ENCODE data around the gene JAKMIP1. TPM values are rescaled to one million over a fixed set of nuclear protein-coding genes. Genes with fewer than 3 reads are reported as not detected.

JAKMIP1 gene
- total and polyA plus RNA-seq, 3 experiments from 2014 or later = 12.7 to 26.1 (median 14.2) TPM

DNA sequence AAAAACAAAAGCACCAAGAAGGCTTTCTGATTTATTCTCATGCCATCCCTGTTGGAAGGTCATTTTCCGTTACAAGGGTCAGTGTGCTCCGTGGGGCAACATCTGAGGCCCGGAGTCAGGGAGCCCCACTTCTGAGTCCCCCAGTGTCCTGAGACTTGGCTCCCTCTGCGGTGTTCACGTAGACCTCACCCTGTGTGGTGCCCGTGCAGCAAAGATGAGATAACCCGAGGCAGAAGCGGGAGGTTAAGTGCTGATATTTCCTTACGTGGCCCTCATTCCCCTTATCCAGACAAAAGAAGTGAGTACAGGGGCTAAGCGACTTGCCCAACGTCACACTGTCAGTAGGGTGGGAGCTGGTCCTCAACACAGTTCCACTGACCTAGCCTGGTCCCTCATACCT lies 3.5 kb downstream of the JAKMIP1 start:
- ChIA-PET POLR2A (no interaction called here), CTCF (interaction anchor here (2.1 kb wide), 1 partner anchor 62 kb away, joined by 6 read pairs; no protein-coding TSS in a partner anchor)
- Mint-ChIP-seq H3K27me3 (peaks cover 6 to 11% of the 10 kb centered on the region in 2 donors), H3K27ac (peak overlapping the region in 5 of 8 donors; percentile 63 to 94 (median 89)), H3K4me1 (peaks cover 41 to 52% (median 44%) of the 10 kb centered on the region in 3 donors), H3K9me3 (peaks cover 0 to 6% (median 2%) of the 10 kb centered on the region in 5 donors), H3K4me3 (peak overlapping the region in 2 of 7 donors; percentile 51 to 89), H3K36me3 (peaks cover 8 to 12% (median 10%) of the 10 kb centered on the region in 3 donors)
- Histone ChIP-seq H3K36me3 (ENCODE audit: insufficient read depth, low read length) (no peaks in the 10 kb centered on the region), H3K27me3 (ENCODE audit: insufficient read depth, low read length, poor library complexity, severe bottlenecking) (no peaks in the 10 kb centered on the region), H3K9me3 (ENCODE audit: low read length) (no peaks in the 10 kb centered on the region), H3K4me1 (ENCODE audit: insufficient read depth, low read length) (peaks cover 28% of the 10 kb centered on the region), H3K27ac (ENCODE audit: low read depth, low read length) (no peak overlapping the region), H3K4me3 (ENCODE audit: low read length) (no peak overlapping the region)
- no peak for DNase-seq

DNA sequence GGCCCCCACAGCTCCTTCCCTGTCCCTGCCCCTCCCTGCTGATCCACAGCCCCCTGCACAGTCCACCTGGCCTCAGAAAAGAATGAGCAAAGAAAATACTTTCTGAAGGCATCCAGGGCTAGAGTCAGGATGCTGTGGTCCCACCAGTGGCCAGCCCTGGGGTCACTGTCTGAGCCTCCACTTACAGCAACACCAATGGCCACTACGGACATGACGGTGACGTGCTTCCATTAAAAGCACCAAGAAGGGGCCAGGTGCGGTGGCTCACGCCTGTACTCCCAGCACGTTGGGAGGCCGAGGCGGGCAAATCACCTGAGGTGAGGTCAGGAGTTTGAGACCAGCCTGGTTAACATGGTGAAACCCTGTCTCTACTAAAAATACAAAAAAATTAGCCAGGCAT lies 4.0 kb downstream of the JAKMIP1 start:
- H3K9me3 Mint-ChIP-seq = peaks cover 0 to 3% (median 0%) of the 10 kb centered on the region in 5 donors
- Histone ChIP-seq H3K36me3 (ENCODE audit: insufficient read depth, low read length) (no peaks in the 10 kb centered on the region), H3K4me3 (ENCODE audit: low read length) (no peak overlapping the region), H3K27ac (ENCODE audit: low read depth, low read length) (no peak overlapping the region), H3K4me1 (ENCODE audit: insufficient read depth, low read length) (peaks cover 28% of the 10 kb centered on the region), H3K27me3 (ENCODE audit: insufficient read depth, low read length, poor library complexity, severe bottlenecking) (no peaks in the 10 kb centered on the region), H3K9me3 (ENCODE audit: low read length) (no peaks in the 10 kb centered on the region)
- peak overlapping the region in 4 of 8 donors; percentile 22 to 84 (median 48) for H3K27ac Mint-ChIP-seq
- no peak for DNase-seq
- ChIA-PET POLR2A (no interaction called here), CTCF (no interaction called here)
- peaks cover 6 to 11% of the 10 kb centered on the region in 2 donors for H3K27me3 Mint-ChIP-seq
- peaks cover 36 to 47% (median 38%) of the 10 kb centered on the region in 3 donors for H3K4me1 Mint-ChIP-seq
- peaks cover 8 to 12% (median 10%) of the 10 kb centered on the region in 3 donors for H3K36me3 Mint-ChIP-seq
- H3K4me3 Mint-ChIP-seq = no peak overlapping the region

DNA sequence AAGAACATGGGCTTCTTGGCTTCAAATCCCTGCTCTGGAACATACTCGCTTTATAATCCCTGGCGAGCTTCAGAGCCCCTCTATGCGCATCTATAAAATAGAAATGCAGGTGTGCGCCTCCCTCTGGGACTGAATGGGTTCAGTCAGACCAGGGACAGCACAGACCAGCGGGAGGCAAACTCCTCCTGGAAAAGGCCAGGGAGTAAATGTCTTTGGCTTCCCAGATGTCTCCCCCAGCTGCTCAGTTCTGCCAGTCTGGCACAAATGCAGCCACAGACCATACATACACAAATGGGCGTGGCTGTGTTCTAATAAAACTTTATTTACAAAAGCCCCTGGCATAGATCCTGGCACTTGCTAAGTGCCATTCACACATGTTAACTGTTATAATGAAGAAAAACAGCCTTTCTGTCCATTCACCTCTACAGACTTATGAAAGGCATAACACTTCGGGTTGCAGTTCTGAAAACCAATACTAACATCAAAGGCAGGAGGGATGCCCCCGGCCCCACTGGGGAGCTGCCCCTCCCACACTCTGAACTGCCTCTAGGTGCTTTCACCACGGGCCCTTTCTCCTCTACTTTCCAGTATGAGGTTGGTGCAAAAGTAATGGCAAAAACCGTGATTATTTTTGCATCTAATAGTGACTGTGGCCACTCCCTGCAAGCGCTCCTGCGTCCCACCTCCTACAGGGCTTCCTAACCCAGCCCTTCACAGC lies 4.6 kb downstream of the JAKMIP1 start:
- H3K9me3 Mint-ChIP-seq = no peaks in the 10 kb centered on the region
- peak overlapping the region in 4 of 8 donors; percentile 41 to 84 (median 60) for H3K27ac Mint-ChIP-seq
- H3K4me1 ChIP-seq (ENCODE audit: insufficient read depth, low read length) = peaks cover 23% of the 10 kb centered on the region
- H3K4me1 Mint-ChIP-seq = peaks cover 32 to 42% (median 35%) of the 10 kb centered on the region in 3 donors
- POLR2A ChIA-PET = no interaction called here
- no peaks in the 10 kb centered on the region for H3K27me3 ChIP-seq (ENCODE audit: insufficient read depth, low read length, poor library complexity, severe bottlenecking)
- peaks cover 8 to 12% (median 10%) of the 10 kb centered on the region in 3 donors for H3K36me3 Mint-ChIP-seq
- H3K9me3 ChIP-seq (ENCODE audit: low read length) = no peaks in the 10 kb centered on the region
- no peak for DNase-seq
- H3K36me3 ChIP-seq (ENCODE audit: insufficient read depth, low read length) = no peaks in the 10 kb centered on the region
- CTCF ChIA-PET = no interaction called here
- no peak overlapping the region for H3K4me3 Mint-ChIP-seq
- H3K27ac ChIP-seq (ENCODE audit: low read depth, low read length) = no peak overlapping the region
- peaks cover 6 to 11% of the 10 kb centered on the region in 2 donors for H3K27me3 Mint-ChIP-seq
- H3K4me3 ChIP-seq (ENCODE audit: low read length) = no peak overlapping the region

DNA sequence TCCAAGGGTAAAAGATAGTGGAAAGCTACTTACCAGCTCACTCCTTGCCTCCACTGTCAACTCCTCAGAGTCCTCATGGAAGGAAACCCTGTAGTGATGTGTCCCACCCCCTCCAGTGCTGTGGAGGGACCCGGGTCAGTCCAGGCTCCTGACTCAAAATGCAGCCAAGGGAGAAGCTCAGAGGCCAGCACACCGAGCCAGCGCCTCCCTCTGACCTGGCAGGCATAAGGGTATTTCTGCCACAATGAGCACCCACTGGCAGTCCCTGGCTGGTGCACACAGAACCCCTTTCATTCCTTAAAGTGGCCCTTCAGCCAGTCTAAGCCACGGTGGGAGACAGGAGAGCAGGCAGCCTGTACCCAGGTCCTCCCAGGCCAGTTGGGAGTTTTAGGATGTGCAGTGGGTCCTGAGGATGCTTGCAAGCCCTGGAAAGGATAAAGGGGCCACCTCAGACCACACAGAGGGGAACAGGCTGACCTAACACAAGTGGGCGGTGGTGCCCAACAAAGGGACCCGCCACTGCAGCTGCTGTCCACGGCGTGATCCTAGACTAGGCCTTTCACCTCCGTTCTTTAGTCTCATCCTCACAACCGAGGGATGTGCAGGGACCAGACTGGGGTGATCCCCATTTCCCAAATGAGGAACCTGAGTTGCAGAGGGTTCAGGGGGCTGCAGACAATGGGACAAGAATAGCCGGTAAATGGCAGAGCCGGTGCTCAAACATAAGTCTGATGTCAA lies 5.7 kb downstream of the JAKMIP1 start:
- no peak for DNase-seq
- peaks cover 33 to 54% (median 36%) of the 10 kb centered on the region in 3 donors for H3K4me1 Mint-ChIP-seq
- ChIA-PET POLR2A (no interaction called here), CTCF (no interaction called here)
- peaks cover 6 to 11% of the 10 kb centered on the region in 2 donors for H3K27me3 Mint-ChIP-seq
- no peak overlapping the region for H3K4me3 Mint-ChIP-seq
- no peaks in the 10 kb centered on the region for H3K9me3 Mint-ChIP-seq
- Histone ChIP-seq H3K27ac (ENCODE audit: low read depth, low read length) (no peak overlapping the region), H3K36me3 (ENCODE audit: insufficient read depth, low read length) (no peaks in the 10 kb centered on the region), H3K4me3 (ENCODE audit: low read length) (no peak overlapping the region), H3K27me3 (ENCODE audit: insufficient read depth, low read length, poor library complexity, severe bottlenecking) (no peaks in the 10 kb centered on the region), H3K4me1 (ENCODE audit: insufficient read depth, low read length) (peaks cover 23% of the 10 kb centered on the region), H3K9me3 (ENCODE audit: low read length) (no peaks in the 10 kb centered on the region)
- H3K36me3 Mint-ChIP-seq = peaks cover 8 to 12% (median 10%) of the 10 kb centered on the region in 3 donors
- H3K27ac Mint-ChIP-seq = peak overlapping the region in 1 of 8 donors; percentile 83

DNA sequence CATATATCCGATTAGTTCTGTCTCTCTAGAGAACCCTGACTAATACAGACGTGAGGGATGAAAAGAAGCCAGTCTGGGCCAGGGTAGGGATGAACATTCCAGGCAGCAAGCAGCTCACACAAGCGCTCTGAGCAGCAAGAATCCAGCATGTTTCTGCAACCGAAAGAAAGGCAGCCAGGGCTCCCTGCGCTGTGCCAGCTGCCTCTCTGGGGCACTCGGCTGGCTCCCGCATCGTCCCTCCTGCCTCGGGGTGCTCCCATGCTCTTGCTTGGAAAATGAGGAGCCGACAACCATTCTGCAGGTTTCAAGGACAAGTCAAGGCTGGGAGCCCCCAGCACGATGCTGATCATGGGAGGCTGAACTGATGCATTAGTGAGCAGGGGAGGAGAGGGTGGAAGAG lies 7.0 kb downstream of the JAKMIP1 start:
- Mint-ChIP-seq H3K27me3 (peaks cover 3 to 11% of the 10 kb centered on the region in 2 donors), H3K4me1 (peaks cover 28 to 48% (median 31%) of the 10 kb centered on the region in 3 donors), H3K4me3 (no peak overlapping the region), H3K27ac (peak overlapping the region in 1 of 8 donors; percentile 32), H3K36me3 (peaks cover 9 to 12% (median 10%) of the 10 kb centered on the region in 3 donors), H3K9me3 (no peaks in the 10 kb centered on the region)
- no peaks in the 10 kb centered on the region for H3K36me3 ChIP-seq (ENCODE audit: insufficient read depth, low read length)
- CTCF ChIA-PET = no interaction called here
- no peaks in the 10 kb centered on the region for H3K27me3 ChIP-seq (ENCODE audit: insufficient read depth, low read length, poor library complexity, severe bottlenecking)
- H3K4me1 ChIP-seq (ENCODE audit: insufficient read depth, low read length) = peaks cover 15% of the 10 kb centered on the region
- no peaks in the 10 kb centered on the region for H3K9me3 ChIP-seq (ENCODE audit: low read length)
- H3K4me3 ChIP-seq (ENCODE audit: low read length) = no peak overlapping the region
- DNase-seq = no peak
- H3K27ac ChIP-seq (ENCODE audit: low read depth, low read length) = no peak overlapping the region
- POLR2A ChIA-PET = no interaction called here

DNA sequence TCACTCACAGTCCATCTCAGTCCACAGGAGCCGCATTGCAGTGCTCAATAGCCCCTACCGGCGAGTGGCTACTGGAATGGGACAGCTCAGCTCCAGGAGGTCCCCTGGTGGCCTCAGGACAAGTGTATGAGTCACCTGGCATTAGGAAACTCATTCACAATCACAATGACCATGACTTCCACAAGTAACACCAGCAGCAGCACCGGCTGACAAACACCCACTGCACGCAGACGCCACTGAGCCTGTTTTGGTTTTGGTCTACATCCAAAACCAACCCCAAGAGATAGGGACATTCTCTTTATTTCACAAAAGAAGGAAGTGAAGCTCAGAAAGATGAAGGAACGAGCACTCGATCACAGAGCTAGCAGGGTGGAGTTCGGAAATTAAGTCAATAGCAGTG lies 8.1 kb downstream of the JAKMIP1 start:
- H3K4me3 ChIP-seq (ENCODE audit: low read length) = no peak overlapping the region
- Mint-ChIP-seq H3K4me3 (peak overlapping the region in 1 of 7 donors; percentile 40), H3K36me3 (peaks cover 9 to 22% (median 12%) of the 10 kb centered on the region in 3 donors), H3K27me3 (peaks cover 1% of the 10 kb centered on the region in 2 donors), H3K27ac (peak overlapping the region in 2 of 8 donors; percentile 15 to 66), H3K4me1 (peaks cover 17 to 36% (median 21%) of the 10 kb centered on the region in 3 donors), H3K9me3 (peaks cover 0 to 7% (median 2%) of the 10 kb centered on the region in 5 donors)
- no peak for DNase-seq
- no peak overlapping the region for H3K27ac ChIP-seq (ENCODE audit: low read depth, low read length)
- ChIA-PET CTCF (no interaction called here), POLR2A (no interaction called here)
- H3K9me3 ChIP-seq (ENCODE audit: low read length) = no peaks in the 10 kb centered on the region
- no peaks in the 10 kb centered on the region for H3K36me3 ChIP-seq (ENCODE audit: insufficient read depth, low read length)
- H3K27me3 ChIP-seq (ENCODE audit: insufficient read depth, low read length, poor library complexity, severe bottlenecking) = no peaks in the 10 kb centered on the region
- peaks cover 4% of the 10 kb centered on the region for H3K4me1 ChIP-seq (ENCODE audit: insufficient read depth, low read length)

DNA sequence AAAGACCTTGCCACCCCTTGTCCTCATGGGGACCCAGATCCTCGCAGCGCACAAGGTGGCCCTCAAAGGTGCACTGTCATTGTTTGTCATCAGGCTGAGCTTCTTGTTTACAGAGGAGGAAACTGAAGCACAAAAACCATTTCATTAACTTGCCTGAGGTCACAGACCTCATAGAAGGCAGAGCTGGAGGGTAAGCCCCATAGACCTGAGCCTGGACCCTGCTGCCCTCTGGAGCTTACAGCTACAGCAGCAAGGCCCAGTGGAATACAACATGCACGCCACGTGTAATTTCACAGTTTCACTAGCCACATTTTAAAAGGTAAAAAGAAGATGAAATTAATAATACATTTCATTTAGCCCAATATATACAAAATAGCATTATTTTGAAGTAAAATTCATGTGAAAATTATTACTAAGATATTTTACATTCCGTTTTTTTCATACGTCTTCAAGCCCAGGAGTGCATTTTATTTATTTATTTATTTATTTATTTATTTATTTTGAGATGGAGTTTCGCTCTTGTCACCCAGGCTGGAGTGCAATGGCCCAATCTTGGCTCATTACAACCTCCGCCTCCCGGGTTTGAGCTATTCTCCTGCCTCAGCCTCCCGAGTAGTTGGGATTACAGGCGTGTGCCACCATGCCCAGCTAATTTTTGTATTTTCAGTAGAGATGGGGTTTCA lies 8.8 kb downstream of the JAKMIP1 start:
- no peak for DNase-seq
- Histone ChIP-seq H3K4me3 (ENCODE audit: low read length) (no peak overlapping the region), H3K36me3 (ENCODE audit: insufficient read depth, low read length) (no peaks in the 10 kb centered on the region), H3K27ac (ENCODE audit: low read depth, low read length) (no peak overlapping the region), H3K27me3 (ENCODE audit: insufficient read depth, low read length, poor library complexity, severe bottlenecking) (no peaks in the 10 kb centered on the region), H3K4me1 (ENCODE audit: insufficient read depth, low read length) (no peaks in the 10 kb centered on the region), H3K9me3 (ENCODE audit: low read length) (no peaks in the 10 kb centered on the region)
- CTCF ChIA-PET = no interaction called here
- Mint-ChIP-seq H3K27me3 (peaks cover 0 to 1% of the 10 kb centered on the region in 2 donors), H3K27ac (peak overlapping the region in 1 of 8 donors; percentile 83), H3K36me3 (peaks cover 9 to 25% (median 12%) of the 10 kb centered on the region in 3 donors), H3K4me3 (no peak overlapping the region), H3K4me1 (peaks cover 11 to 32% (median 17%) of the 10 kb centered on the region in 3 donors), H3K9me3 (peaks cover 0 to 9% (median 4%) of the 10 kb centered on the region in 5 donors)
- POLR2A ChIA-PET = no interaction called here
